NCI-H2107 (cell line): Measurements from ENCODE around the gene DIAPH3.
A peak's percentile ranks its signal among the peaks of the same experiment; 100 is the strongest.
"Not testable (repeated sequence)": the region's sequence is repeated elsewhere in the genome, so short reads cannot be mapped to it uniquely, and the experiment has no call there.

Experiments used
- DNase-seq: peaks from one replicate; lab custom pipeline; 2025; lab: John Stamatoyannopoulos, UW

Gene DIAPH3, protein sequence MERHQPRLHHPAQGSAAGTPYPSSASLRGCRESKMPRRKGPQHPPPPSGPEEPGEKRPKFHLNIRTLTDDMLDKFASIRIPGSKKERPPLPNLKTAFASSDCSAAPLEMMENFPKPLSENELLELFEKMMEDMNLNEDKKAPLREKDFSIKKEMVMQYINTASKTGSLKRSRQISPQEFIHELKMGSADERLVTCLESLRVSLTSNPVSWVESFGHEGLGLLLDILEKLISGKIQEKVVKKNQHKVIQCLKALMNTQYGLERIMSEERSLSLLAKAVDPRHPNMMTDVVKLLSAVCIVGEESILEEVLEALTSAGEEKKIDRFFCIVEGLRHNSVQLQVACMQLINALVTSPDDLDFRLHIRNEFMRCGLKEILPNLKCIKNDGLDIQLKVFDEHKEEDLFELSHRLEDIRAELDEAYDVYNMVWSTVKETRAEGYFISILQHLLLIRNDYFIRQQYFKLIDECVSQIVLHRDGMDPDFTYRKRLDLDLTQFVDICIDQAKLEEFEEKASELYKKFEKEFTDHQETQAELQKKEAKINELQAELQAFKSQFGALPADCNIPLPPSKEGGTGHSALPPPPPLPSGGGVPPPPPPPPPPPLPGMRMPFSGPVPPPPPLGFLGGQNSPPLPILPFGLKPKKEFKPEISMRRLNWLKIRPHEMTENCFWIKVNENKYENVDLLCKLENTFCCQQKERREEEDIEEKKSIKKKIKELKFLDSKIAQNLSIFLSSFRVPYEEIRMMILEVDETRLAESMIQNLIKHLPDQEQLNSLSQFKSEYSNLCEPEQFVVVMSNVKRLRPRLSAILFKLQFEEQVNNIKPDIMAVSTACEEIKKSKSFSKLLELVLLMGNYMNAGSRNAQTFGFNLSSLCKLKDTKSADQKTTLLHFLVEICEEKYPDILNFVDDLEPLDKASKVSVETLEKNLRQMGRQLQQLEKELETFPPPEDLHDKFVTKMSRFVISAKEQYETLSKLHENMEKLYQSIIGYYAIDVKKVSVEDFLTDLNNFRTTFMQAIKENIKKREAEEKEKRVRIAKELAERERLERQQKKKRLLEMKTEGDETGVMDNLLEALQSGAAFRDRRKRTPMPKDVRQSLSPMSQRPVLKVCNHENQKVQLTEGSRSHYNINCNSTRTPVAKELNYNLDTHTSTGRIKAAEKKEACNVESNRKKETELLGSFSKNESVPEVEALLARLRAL

DNA sequence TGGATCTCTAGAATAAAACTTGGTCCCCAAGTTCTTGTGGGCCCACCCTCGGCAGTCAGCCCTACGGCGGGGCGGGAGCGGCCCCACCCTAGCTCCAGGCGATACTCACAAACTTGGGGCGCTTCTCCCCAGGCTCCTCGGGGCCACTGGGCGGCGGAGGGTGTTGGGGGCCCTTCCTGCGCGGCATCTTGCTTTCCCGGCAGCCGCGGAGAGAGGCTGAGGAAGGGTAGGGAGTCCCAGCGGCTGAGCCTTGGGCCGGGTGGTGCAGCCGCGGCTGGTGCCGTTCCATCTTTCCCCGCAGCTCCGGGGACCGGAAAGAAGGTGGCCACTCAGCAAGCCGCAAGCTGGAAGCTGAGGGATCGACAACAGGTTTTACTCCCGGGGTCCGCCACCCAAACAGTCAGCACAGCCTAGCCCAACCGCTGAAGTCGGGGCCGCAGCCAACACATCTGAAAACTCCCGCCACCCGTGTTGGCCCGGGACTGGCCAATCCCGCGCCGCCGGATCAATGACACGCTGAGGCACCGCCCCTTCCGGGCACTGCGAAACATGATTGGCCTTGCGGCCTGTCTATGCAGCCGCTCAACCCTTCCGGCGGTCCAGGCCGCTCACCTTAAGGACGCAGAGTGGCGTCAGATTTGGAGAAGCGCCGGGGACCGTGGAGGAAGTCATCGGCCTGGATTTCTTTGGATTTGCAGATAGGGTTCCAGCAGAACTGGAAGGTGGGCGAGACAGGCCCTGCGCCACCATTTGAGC lies at the start of gene DIAPH3:
TSS of gene DIAPH3 (minus strand) at position 451 of the 756 bp plus-strand sequence. CDS start at position 289, 162 bp downstream.
- peak; percentile 92 for DNase-seq

DNA sequence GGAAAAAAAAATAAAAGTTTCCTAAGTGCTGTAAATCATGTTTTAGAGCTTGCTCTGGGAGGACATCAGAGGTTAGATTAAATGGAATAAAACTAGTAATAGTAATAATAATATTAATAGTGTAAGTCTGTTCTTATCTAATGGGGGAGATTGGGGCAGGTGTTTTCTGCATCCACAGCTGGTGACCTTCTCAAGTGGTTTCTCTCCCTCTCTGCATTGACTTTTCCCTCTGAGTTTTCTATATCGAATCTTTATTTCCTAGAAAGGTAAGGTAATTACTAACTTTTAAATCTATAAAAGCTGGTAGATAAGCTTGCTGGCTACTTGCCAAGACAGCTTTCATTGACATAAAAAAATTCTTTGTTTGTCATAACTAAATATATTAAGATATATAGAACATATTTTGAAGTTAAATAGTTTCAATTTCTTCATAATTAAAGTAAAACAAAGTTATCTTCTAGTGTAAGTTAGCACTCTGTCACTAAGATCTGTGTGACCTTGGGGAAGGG lies 49.6 kb upstream of the DIAPH3 start:
- DNase-seq: no peak

DNA sequence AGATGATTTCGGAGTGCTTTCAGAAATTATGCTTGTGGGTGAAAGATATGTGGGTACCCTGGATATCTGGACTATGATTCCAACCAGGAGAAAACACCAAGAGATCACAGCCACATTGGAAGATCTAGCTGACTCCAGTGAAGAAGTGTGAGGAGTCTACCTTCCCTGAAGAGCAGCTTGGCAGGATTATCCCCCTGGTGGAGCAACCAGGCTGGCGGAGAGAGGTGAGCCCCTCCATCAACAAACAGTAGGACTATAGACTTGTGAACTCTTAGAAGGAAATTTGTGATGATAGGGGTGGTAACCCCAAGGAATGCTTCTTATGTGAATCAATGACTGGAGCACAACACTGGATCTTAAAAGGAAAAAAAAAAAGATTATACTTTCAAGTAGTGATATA lies 47.8 kb upstream of the DIAPH3 start:
- DNase-seq: no peak

DNA sequence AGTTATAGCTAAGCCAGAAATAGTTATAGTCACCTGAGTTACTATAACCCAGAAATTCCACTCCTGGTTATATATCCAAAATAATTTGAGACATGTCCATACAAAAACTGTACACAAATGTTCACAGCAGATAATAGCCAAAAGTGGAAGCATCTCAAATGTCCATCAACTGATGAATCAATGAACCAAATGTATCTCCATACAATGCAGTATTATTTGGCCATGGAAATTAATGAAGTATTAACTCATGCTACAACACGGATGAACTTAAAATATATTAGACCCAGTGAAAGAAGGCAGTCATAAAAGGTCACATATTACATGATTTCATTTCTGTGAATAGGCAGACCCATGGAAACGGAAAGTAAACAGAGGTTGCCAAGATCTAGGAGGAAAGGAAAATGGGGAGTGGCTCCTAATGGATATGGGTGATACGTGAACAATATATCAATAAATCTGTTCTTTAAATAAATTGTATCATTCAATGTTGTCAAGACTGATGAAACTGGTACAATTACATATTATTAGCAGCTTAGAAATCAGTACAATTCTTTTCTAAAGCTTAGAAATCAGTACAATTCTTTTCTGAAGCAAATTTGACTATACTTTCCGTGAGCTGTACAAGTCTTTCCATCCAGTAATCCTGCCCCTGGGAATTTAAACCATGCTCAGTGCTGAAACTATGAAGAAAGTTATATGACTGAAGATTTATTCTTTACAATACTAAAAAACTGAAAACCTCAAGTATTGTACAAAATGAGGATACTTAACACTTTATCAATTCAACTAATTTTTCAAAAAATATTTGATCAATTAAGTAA lies 47.0 kb upstream of the DIAPH3 start:
- no peak for DNase-seq

DNA sequence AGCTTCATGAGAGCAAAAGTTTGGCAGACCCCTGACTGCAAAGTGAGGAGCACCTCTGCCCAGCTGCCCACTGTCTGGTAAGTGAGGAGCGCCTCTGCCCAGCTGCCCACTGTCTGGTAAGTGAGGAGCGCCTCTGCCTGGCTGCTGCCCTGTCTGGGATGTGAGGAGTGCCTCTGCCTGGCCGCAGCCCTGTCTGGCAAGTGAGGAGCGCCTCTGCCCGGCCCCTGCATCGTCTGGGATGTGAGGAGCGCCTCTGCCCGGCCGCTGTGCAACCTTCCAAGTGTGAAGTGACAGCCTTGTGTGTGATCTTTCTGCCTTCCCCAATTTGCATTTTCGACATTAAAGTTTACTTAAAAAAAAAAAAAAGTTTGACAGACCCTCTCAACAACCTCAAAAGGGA lies 41.8 kb upstream of the DIAPH3 start:
- not testable (repeated sequence) for DNase-seq

DNA sequence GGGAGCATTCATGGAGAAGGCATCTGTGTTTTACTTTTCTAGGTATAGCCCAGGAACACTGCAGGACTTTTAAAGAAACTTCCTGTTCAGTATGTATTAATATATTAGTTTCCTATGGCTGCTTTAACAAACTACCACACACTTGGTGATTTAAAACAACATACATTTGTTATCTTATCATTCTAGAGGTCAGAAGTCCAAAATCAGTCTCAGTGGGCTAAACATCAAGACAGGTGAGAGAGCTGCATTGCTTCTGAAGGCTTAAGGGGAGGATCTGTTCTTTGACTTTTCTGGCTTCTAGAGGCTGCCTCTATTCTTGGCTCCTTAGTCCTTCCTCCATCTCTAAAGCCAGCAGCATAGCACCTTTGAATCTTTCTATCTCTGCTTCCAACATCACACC lies 37.6 kb upstream of the DIAPH3 start:
- no peak for DNase-seq

DNA sequence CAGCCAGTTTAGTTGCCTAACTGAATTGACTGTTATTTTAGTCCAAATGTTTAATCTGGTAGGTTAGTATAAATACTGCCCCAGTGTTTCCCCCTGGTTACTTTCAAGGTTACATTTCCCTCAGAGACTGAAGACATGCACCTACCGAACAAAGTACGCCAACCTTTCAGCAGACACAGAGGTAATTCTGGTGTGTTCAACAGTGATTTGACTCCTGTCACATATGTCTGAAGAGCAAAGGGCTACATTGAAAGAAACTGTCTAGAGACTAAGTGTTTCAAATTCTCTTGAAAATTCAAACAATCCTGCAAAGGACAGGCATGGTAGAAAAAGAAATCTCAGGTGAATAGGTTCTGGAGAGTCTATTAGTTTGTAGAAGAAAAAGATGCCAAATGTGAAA lies 32.2 kb upstream of the DIAPH3 start:
- not testable (repeated sequence) for DNase-seq

DNA sequence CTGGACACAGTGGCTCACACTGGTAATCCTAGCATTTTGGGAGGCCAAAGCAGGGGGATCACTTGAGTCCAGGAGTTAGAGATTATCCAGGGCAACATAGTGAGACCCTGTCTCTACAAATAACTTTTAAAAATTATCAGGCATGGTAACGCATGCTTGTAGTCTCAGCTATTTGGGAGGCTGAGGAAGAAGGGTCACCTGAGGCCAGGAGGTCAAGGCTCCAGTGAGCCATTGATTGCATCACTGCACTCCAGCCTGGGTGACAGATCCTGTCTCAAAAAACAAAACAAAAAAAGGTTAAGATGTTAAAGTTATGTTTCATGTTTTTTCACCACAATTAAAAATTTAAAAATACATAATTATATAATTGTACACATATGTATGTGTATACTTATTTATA lies 19.2 kb upstream of the DIAPH3 start:
- DNase-seq: no peak

DNA sequence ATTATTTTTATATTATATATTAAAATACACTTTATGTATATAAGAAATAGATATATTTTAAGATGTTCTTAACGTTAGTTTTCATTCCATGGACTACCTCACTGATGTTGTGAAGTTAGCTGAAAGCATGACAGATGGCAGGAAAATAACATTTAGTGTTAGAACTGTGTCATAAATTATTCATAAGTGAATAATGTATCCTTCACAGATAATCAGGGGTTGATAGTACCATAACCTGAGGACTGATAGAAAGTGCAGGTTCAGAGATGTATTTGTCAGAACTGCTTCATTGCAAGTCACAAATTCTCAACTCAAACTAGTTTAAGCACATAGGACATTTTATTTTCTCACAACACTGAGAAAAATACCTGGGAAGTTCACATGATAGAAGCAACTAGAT lies 14.6 kb upstream of the DIAPH3 start:
- DNase-seq: no peak

DNA sequence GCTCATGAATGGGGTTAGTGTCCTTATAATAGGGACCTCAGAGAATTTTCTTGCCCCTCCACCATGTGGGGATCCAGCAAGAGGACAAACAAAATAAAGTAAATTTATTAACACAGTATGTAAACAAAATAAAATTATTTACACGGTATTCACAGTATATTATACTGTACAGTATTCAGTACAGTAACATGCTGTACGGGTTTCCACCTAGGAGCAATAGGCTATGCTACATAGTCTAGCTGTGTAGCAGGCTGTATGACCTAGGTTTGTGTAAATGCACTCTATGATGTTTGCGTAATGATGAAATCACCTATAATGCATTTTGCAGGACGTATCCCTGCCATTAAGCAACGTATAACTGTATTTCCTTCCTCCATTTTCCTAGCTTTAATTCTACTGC lies 11.8 kb upstream of the DIAPH3 start:
- no peak for DNase-seq

DNA sequence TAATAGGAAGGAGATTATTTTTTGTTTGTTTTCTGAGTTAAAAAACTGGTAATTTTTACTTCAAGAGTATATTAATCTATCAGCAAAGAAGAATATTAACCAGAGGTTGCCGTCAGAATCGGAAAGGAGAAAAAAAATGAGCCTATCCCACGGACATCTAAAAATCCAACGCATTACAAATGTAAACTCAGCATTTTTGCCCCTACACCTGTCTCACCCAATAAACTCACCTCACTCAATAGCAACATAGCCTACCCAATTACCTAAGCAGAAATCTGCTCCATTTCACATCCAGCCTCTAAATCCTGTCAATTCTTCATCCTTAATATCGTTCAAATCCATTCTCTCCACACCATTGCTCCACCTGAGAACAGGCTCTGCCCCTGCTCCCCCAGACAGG lies 10.4 kb upstream of the DIAPH3 start:
- no peak for DNase-seq

DNA sequence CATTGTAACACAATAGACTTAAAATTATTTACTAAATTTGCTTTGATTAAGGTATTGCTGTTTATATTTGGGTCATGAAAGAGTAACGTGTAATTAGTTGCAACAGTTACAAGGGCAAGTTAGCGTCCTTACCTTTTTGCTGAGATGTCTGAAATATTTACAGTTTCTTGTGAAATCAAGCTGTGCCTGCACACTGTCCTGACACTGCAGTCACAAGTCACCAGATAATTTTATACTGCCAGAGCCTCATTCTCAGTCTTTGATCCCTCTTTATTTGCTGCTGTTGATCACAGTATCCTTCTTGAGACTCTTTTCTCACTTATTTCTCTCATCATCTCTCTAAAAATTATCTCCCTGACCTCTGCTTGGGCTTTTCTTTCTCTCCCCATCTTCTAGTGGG lies 8.4 kb upstream of the DIAPH3 start:
- no peak for DNase-seq

DNA sequence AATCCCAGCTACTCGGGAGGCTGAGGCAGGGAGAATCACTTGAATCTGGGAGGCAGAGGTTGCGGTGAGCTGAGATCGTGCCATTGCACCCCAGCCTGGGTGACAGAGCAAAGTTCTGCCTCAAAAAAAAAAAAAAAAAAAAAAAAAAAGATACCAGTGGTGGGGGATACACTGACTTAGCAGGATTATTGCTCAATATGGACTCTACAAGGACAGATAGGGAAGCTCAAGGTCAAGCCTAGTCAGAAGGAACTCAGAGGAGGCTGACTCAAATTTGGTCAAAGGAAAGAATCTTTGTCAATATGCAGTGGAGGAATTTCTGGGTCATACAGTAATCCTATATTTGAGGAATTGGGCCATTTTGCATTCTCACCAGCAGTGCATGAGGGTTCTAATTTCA lies 6.7 kb upstream of the DIAPH3 start:
- no peak for DNase-seq

DNA sequence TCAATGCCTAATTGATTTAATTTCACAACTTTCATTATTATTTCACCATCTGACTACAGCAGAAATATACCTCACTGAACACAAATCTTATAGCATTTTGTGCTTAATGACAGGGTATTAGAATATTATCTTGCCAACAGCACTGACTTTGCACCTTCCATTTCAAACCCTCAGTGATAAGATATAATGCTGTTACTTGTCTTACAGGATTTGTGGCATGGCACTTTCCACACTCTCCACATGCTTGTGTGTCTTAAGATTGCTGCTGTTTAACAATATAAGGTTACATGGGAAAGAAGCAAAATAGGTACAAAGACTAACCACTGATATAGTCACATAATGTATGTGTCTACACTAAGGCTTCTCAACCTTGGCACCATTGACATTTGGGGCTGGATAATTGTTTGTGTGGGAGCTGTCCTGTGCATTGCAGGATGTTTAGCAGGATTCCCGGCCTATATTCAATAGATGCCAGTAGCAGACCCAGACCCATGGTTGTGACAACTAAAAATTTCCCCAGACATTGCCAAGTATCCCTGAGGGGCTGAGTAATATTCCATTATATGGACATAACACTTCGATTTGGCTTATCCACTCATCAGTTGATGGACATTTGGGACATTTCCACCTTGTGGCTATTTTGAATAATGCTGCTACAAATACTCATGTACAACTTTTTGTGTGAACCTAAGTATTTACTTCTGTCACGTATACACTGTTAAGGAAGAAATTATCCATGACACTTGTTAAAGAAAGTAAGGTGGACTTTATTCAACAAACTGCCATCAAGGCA lies 5.7 kb upstream of the DIAPH3 start:
- no peak for DNase-seq

DNA sequence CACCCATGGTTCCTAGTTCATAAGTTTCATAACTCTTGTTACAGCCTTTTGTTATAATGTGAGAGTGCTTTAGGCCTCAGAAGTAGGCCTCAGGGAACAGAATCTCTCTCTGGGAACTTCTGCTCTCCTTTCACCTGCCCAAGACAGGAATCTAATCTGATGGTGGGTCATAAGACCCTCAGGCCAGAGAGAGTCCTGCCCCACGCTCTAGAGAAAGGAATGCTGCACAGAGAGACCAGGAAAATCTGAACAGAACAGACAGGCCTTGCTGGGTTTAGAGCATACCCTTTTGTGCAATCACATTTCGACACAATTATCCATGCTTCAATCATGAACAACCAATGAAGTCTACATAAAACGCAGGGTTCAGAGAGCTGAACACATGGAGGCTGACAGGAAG lies 3.4 kb upstream of the DIAPH3 start:
- no peak for DNase-seq

DNA sequence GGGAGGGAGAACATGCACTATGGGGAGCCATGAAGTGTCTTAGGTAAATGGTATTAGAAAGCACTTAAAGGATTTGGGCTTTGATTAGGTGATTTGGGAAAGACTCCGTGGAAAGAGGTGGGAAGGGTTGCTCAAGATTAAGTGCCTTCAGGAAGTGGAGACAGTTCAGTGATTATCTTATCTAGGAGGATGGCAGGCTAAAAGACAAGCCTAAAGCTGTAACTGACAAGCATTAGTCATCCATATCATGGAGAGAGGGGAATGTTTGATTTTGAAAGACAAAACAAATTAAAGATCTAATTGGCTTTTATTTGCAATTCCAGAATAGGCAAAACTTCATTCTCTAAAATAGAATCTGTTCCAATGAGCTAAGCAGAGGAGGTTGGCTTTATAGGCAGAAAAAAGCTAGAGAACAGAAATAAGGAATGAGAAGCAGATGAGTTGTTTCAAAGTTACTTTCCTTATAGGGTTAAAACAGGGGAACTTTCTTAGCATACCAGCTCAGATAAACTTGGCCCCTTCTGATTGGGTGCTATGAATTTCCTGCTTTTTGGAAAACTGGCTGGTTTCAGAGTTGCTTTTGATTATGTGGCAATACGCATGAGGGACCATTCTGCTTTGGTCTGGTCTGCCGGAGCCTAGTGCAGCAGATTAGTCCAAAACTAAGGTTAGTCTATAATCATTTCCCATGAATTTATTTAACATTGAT lies 1.8 kb upstream of the DIAPH3 start:
- no peak for DNase-seq

DNA sequence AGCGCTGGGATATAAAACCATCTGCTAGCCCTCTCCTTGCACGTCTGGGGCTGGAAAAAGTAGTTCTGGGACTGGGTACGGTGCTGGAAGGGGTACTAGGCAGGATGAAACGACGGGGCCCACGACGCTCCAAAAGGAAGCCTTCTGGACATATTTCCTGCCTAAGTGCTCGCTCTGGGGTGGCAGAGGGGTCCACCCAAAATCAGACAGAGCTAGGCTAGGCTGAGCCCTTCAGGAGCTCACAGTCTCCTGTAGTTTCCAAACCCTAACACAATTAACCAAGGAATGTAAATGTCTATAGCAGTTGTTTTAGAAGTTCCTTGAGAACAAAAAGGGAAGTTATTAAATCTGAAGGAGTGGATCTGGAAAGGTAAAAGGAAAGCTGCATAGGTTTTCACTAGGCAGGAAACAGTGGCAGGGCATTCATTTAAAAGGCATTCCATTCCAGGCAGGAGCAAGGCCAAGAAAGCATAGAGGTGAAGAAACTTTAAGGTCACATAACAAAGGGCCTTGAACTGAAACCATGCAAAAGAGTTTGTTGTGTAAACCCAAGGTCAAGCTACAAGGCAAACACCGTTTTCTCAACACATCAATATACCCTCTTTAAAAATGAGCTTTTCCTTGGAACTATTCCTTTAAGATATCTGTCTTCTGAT lies 634 bp upstream of the DIAPH3 start:
- no peak for DNase-seq

DNA sequence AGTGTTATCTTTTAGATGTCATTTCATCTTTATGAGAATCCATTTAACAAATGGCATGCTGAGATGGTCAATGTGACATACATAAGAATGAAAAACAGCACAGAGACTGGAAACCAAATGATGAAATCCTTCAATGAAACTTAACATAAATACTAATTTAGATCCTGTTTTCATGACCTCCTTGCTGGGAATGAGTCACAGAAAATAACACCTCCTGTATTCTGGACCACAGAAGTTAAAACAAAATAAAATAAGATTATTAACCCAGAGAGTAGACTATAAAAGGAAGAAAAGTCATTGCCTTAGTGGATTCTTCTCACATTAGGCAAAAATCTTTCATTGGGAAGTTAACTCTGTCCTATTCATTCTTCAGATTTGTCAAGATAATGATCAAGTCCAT lies 1.6 kb downstream of the DIAPH3 start:
- DNase-seq: no peak

DNA sequence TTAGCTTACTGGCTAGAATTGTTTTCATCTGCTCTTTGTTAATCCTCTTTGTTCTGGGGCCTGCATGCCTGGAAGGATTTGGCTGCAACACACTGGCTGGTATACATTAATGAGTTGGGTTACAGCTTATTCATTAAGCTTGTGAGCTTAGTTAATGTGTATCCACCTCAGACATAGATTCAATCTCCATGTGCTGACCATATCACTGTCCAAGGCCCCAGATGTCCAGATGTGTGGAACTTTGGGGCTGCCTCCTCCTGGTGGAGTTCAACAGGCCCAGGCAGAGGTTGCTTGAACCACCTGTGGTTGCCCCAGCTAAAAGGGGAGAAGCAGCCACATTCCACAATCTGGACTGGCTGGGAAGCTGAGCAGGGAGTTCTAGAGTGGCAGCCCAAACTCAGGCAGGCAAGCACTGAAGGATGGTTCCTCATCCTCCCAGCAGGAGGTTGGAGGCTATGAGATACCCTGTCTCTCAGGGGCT lies 5.4 kb downstream of the DIAPH3 start:
- no peak for DNase-seq
